Stimulated activated CD8-positive, alpha-beta memory T cell treated with anti-CD3 and anti-CD28 coated beads, Interleukin-15, amount 100 ng/mL, for 1 hour (primary cell): ENCODE results near the gene FAM149A.

ENCODE experiments used
- DNase-seq: peaks from one replicate; pipeline ENCODE4 v3.0.0-alpha.2; 2020; ENCODE audit warnings: low read depth

The FAM149A gene

GRCh38 chr4:186104114-186104889, at the start of gene FAM149A:
Gene FAM149A, plus strand, starts transcription at chr4:186104704.
- DNase-seq = peak; percentile 19

GRCh38 chr4:186058253-186058979, 46.1 kb upstream of the FAM149A start:
- DNase-seq = no peak

GRCh38 chr4:186058980-186059316, 45.6 kb upstream of the FAM149A start:
- DNase-seq = no peak

GRCh38 chr4:186061921-186062320, 42.6 kb upstream of the FAM149A start:
- DNase-seq = no peak

GRCh38 chr4:186067757-186068385, 36.6 kb upstream of the FAM149A start:
- DNase-seq = peak; percentile 11

- no peak for DNase-seq
These were observed 35.7 kb upstream of the FAM149A start, which contains the start of gene TLR3 for GRCh38 chr4:186068581-186069348. Gene TLR3, plus strand, starts transcription at chr4:186069156. Its CDS starts 7,464 bp downstream, at chr4:186076620.

GRCh38 chr4:186069729-186070128, 34.8 kb upstream of the FAM149A start:
- DNase-seq = no peak

GRCh38 chr4:186072516-186072915, 32.0 kb upstream of the FAM149A start:
- DNase-seq = no peak

GRCh38 chr4:186074189-186074588, 30.3 kb upstream of the FAM149A start:
- no peak for DNase-seq

- no peak for DNase-seq
These were observed 25.4 kb upstream of the FAM149A start for GRCh38 chr4:186078981-186079638.

GRCh38 chr4:186079694-186080093, 24.8 kb upstream of the FAM149A start:
- no peak for DNase-seq

GRCh38 chr4:186081202-186081807, 23.2 kb upstream of the FAM149A start:
- no peak for DNase-seq

GRCh38 chr4:186082221-186082620, 22.3 kb upstream of the FAM149A start:
- no peak for DNase-seq

- no peak for DNase-seq
These were observed 16.0 kb upstream of the FAM149A start for GRCh38 chr4:186088523-186088922.

GRCh38 chr4:186092296-186092695, 12.2 kb upstream of the FAM149A start:
- no peak for DNase-seq

- DNase-seq = no peak
These were observed 9.1 kb upstream of the FAM149A start for GRCh38 chr4:186095406-186095805.

- DNase-seq = no peak
These were observed 7.8 kb upstream of the FAM149A start for GRCh38 chr4:186096681-186097165.

- DNase-seq = no peak
These were observed 7.1 kb upstream of the FAM149A start for GRCh38 chr4:186097386-186097785.

GRCh38 chr4:186102931-186103330, 1.6 kb upstream of the FAM149A start:
- DNase-seq = no peak

- no peak for DNase-seq
These were observed 564 bp downstream of the FAM149A start for GRCh38 chr4:186104890-186105646.
